ENCODE results near the gene FASLG.

GRCh38 chr1:172613294-172613693, 45.6 kb upstream of the FASLG start:
- TF ChIP-seq CTCF (IDR thresholded peaks at IDR 0.05), result no peak
- TF ChIP-seq POLR2A (IDR thresholded peaks at IDR 0.05), result no peak
